Measurements from ENCODE around the gene CHSY3. TPM values are rescaled to one million over a fixed set of nuclear protein-coding genes. Genes with fewer than 3 reads are reported as not detected.

Gene CHSY3
- polyA plus RNA-seq, 1 donor from 2014 or later = 0.40 TPM

DNA sequence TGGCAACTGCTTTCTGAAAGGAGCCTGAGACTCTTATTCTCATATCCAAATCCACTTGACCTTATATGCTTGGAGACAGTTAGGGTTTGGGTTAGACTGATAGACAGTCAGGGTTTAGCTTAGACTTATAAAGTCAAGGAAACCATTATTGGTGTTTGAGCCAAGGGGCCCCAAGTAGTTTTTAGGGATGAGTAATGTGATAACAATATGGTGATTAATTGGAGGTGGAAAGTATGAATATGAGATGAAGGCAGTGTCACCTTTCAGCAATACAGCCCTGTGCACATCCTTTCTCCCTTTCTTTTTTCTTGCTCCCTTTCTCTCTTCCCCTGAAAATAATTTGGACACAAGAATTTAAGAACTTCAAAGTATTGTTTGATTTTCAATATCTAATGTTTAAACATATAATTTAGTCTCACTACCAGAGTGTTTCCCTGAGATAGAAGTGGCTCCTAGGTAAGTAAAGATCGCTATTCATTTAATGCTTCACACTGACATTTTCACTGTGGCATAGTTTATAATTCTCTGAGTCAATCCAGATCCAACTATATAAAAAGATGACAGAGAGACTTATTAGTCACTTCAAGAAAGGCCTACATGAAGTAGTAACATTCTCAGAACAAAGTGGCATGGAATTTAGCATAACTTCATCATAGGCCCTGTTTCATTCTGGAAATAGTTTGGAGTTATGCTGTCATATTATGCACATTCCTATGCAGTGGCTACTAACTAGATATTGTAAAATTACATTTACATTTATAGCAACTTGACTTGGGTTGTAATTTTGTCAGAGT is 200.8 kb downstream of the CHSY3 start:
- no peaks in the 10 kb centered on the region for H3F3A ChIP-seq (ENCODE audit: insufficient read depth, low read length, poor library complexity, severe bottlenecking)

DNA sequence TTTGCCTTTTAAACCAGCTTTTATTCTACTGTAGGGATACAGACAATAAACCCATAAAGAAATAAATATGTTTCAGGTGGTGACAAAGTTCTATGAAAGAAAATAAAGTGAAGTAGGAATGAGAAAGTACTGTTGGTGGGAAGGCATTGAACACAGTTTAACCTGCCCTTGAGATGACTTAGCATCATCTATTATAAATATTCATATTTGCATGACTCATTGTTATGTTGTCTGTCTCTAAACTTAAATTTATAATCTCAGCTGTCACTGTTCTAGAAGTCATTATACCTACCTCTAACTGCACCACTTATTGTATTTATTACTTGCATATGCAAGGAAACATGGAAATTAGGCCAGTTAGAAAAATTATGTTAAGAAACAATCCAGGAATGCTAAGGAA is 202.2 kb downstream of the CHSY3 start:
- no peak overlapping the region for H3K4me2 ChIP-seq (ENCODE audit: low read length)
- no peak overlapping the region for H3K27ac ChIP-seq (ENCODE audit: low read length)
- no peaks in the 10 kb centered on the region for H3K79me2 ChIP-seq (replicated peaks; ENCODE audit: insufficient read depth, low read length)
- no peak overlapping the region for H3K4me3 ChIP-seq (ENCODE audit: low read length)
- no peaks in the 10 kb centered on the region for H3F3A ChIP-seq (ENCODE audit: insufficient read depth, low read length, poor library complexity, severe bottlenecking)
- TF ChIP-seq TAF1 (IDR thresholded peaks at IDR 0.05; ENCODE audit: low read depth) (no peak), MXI1 (conservative IDR thresholded peaks at IDR 0.05; ENCODE audit: poor library complexity, severe bottlenecking) (no peak), EZH2 (IDR thresholded peaks at IDR 0.05; ENCODE audit: borderline replicate concordance, insufficient read depth, low read length, poor library complexity, severe bottlenecking) (no peak), EP300 (conservative IDR thresholded peaks at IDR 0.05; ENCODE audit: poor library complexity, severe bottlenecking) (no peak), RAD21 (conservative IDR thresholded peaks at IDR 0.05) (no peak)
- H3K36me3 ChIP-seq (ENCODE audit: insufficient read depth, low read length) = no peaks in the 10 kb centered on the region
- no peak overlapping the region for H3K9ac ChIP-seq (ENCODE audit: low read length)
- no peaks in the 10 kb centered on the region for H3K27me3 ChIP-seq (ENCODE audit: insufficient read depth, low read depth, low read length)
- H3K9me3 ChIP-seq (ENCODE audit: low read length) = no peaks in the 10 kb centered on the region
- no peaks in the 10 kb centered on the region for H3K9me2 ChIP-seq (ENCODE audit: insufficient read depth, low read length)
- no peak overlapping the region for H2AFZ ChIP-seq (ENCODE audit: low read depth, low read length)
- no peaks in the 10 kb centered on the region for H4K20me1 ChIP-seq (ENCODE audit: insufficient read depth)

More for the DNA sequence above, 200.8 kb downstream of the CHSY3 start:
- H3K9me2 ChIP-seq (ENCODE audit: insufficient read depth, low read length) = no peaks in the 10 kb centered on the region
- H3K79me2 ChIP-seq (replicated peaks; ENCODE audit: insufficient read depth, low read length) = no peaks in the 10 kb centered on the region
- no peak overlapping the region for H3K4me3 ChIP-seq (ENCODE audit: low read length)
- no peaks in the 10 kb centered on the region for H3K9me3 ChIP-seq (ENCODE audit: low read length)
- no peaks in the 10 kb centered on the region for H3K27me3 ChIP-seq (ENCODE audit: insufficient read depth, low read depth, low read length)
- H3K4me2 ChIP-seq (ENCODE audit: low read length) = no peak overlapping the region
- TF ChIP-seq SMC3 (conservative IDR thresholded peaks at IDR 0.05; ENCODE audit: poor library complexity) (no peak), EP300 (conservative IDR thresholded peaks at IDR 0.05; ENCODE audit: poor library complexity, severe bottlenecking) (no peak), POLR2AphosphoS5 (IDR thresholded peaks at IDR 0.05) (no peak), RAD21 (conservative IDR thresholded peaks at IDR 0.05) (no peak), TAF1 (IDR thresholded peaks at IDR 0.05; ENCODE audit: low read depth) (no peak), EZH2 (IDR thresholded peaks at IDR 0.05; ENCODE audit: borderline replicate concordance, insufficient read depth, low read length, poor library complexity, severe bottlenecking) (no peak), MXI1 (conservative IDR thresholded peaks at IDR 0.05; ENCODE audit: poor library complexity, severe bottlenecking) (no peak)
- TF ChIP-seq, protein P1, sequence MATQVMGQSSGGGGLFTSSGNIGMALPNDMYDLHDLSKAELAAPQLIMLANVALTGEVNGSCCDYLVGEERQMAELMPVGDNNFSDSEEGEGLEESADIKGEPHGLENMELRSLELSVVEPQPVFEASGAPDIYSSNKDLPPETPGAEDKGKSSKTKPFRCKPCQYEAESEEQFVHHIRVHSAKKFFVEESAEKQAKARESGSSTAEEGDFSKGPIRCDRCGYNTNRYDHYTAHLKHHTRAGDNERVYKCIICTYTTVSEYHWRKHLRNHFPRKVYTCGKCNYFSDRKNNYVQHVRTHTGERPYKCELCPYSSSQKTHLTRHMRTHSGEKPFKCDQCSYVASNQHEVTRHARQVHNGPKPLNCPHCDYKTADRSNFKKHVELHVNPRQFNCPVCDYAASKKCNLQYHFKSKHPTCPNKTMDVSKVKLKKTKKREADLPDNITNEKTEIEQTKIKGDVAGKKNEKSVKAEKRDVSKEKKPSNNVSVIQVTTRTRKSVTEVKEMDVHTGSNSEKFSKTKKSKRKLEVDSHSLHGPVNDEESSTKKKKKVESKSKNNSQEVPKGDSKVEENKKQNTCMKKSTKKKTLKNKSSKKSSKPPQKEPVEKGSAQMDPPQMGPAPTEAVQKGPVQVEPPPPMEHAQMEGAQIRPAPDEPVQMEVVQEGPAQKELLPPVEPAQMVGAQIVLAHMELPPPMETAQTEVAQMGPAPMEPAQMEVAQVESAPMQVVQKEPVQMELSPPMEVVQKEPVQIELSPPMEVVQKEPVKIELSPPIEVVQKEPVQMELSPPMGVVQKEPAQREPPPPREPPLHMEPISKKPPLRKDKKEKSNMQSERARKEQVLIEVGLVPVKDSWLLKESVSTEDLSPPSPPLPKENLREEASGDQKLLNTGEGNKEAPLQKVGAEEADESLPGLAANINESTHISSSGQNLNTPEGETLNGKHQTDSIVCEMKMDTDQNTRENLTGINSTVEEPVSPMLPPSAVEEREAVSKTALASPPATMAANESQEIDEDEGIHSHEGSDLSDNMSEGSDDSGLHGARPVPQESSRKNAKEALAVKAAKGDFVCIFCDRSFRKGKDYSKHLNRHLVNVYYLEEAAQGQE (IDR thresholded peaks at IDR 0.05; ENCODE audit: borderline replicate concordance) = no peak
- TF ChIP-seq, protein P2, sequence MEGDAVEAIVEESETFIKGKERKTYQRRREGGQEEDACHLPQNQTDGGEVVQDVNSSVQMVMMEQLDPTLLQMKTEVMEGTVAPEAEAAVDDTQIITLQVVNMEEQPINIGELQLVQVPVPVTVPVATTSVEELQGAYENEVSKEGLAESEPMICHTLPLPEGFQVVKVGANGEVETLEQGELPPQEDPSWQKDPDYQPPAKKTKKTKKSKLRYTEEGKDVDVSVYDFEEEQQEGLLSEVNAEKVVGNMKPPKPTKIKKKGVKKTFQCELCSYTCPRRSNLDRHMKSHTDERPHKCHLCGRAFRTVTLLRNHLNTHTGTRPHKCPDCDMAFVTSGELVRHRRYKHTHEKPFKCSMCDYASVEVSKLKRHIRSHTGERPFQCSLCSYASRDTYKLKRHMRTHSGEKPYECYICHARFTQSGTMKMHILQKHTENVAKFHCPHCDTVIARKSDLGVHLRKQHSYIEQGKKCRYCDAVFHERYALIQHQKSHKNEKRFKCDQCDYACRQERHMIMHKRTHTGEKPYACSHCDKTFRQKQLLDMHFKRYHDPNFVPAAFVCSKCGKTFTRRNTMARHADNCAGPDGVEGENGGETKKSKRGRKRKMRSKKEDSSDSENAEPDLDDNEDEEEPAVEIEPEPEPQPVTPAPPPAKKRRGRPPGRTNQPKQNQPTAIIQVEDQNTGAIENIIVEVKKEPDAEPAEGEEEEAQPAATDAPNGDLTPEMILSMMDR (IDR thresholded peaks at IDR 0.05; ENCODE audit: poor library complexity, severe bottlenecking) = no peak
- H2AFZ ChIP-seq (ENCODE audit: low read depth, low read length) = no peak overlapping the region
- no peak overlapping the region for H3K9ac ChIP-seq (ENCODE audit: low read length)
- H3K27ac ChIP-seq (ENCODE audit: low read length) = no peak overlapping the region
- no peaks in the 10 kb centered on the region for H3K36me3 ChIP-seq (ENCODE audit: insufficient read depth, low read length)
- H4K20me1 ChIP-seq (ENCODE audit: insufficient read depth) = no peaks in the 10 kb centered on the region

Data from neural cell (in vitro differentiated cells).